Measurements from ENCODE around the gene LCN12. TPM values are rescaled to one million over a fixed set of nuclear protein-coding genes. Genes with fewer than 3 reads are reported as not detected.
A peak's percentile ranks its signal among the peaks of the same experiment; 100 is the strongest.

The LCN12 gene
- total RNA-seq, 1 donor from 2014 or later, result 1.1 TPM

DNA sequence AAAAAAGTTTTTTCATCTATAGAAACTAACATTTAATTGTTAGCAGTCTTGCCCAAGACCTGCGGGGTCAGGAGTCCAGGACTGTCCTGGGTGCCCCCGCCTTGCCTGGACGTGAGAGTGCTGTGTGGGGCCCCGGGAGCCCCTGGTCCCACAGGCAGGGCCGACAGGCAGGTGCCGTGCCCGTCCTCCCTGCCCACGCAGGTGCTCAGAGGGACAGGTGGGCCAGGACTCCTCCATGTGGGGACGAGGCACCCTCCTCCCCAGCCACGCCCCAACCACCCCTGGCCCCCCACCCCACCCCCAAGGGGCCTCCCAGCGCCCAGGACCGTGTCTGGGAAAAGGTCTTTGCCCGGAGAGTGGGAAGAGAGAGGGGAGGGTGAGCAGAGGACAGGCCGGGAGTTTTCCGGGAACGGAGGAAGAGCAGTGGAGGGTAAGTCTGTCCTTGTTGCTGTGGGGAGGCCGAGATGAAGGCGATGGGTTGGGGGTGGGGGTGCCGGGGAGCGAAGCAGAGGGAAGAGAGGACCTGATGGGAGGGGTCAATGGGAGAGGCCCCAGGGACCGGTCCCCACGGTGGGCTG is 2.7 kb upstream of the LCN12 start:
- H3K36me3 Mint-ChIP-seq (ENCODE audit: low read depth), result no peaks in the 10 kb centered on the region
- H3K27me3 Mint-ChIP-seq (ENCODE audit: low read depth), result no peaks in the 10 kb centered on the region
- DNase-seq (ENCODE audit: low read depth, low spot score), result no peak
- peaks cover 4% of the 10 kb centered on the region for H3K4me1 Mint-ChIP-seq
- H3K9me3 Mint-ChIP-seq, result no peaks in the 10 kb centered on the region
- no peak overlapping the region for H3K27ac Mint-ChIP-seq (ENCODE audit: unreplicated experiment)
- H3K4me3 Mint-ChIP-seq, result peak overlapping the region; percentile 84
- TF ChIP-seq, protein P1, sequence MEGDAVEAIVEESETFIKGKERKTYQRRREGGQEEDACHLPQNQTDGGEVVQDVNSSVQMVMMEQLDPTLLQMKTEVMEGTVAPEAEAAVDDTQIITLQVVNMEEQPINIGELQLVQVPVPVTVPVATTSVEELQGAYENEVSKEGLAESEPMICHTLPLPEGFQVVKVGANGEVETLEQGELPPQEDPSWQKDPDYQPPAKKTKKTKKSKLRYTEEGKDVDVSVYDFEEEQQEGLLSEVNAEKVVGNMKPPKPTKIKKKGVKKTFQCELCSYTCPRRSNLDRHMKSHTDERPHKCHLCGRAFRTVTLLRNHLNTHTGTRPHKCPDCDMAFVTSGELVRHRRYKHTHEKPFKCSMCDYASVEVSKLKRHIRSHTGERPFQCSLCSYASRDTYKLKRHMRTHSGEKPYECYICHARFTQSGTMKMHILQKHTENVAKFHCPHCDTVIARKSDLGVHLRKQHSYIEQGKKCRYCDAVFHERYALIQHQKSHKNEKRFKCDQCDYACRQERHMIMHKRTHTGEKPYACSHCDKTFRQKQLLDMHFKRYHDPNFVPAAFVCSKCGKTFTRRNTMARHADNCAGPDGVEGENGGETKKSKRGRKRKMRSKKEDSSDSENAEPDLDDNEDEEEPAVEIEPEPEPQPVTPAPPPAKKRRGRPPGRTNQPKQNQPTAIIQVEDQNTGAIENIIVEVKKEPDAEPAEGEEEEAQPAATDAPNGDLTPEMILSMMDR (conservative IDR thresholded peaks at IDR 0.05), result no peak

DNA sequence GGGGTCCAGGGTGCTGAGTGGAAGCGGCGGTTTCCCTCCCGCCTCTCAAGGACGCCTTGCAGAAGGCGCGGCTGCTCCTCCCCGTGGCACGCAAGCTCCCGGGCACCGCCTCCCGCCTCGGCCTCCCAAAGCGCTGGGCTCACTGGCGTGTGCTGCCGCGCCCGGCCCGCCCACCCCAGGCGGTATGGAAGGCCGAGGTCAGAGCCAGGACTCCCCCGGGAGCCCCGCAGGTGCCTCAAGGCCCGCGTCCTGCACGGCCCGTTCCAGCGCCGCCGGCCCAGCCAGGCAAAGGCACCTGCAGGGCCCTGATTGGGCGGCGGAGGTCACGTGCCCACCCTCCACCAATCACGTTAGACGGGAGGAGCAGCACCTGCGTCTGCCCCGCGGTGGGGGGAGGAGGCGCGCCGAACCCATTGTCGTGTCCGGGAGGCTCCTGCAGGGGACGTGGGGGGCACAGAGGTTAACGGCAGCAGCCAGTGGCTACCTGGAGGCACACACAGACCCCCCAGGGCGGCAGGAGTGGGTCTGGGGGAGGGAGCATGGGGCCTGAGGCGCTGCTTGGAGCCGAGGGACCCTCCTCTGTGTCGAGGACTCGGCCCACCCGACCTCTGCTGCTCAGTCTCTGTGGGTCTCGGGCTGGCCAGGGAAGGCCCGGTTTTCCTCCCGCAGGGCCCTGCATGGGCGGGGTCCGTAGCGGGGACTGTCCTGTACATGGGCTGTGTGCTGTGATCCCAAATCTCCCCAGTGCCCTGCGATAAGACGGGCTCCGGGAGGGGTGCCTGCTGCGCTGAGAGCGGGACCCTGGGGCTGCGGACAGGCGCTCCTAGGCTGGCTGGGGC is 2.0 kb upstream of the LCN12 start:
- Mint-ChIP-seq H3K27me3 (ENCODE audit: low read depth) (no peaks in the 10 kb centered on the region), H3K9me3 (no peaks in the 10 kb centered on the region), H3K36me3 (ENCODE audit: low read depth) (no peaks in the 10 kb centered on the region), H3K4me1 (peaks cover 4% of the 10 kb centered on the region), H3K27ac (ENCODE audit: unreplicated experiment) (peak overlapping the region; percentile 78), H3K4me3 (peak overlapping the region; percentile 84)
- peak; percentile 83 for DNase-seq (ENCODE audit: low read depth, low spot score)
- TF ChIP-seq, protein P1 (conservative IDR thresholded peaks at IDR 0.05), result peak; percentile 29

DNA sequence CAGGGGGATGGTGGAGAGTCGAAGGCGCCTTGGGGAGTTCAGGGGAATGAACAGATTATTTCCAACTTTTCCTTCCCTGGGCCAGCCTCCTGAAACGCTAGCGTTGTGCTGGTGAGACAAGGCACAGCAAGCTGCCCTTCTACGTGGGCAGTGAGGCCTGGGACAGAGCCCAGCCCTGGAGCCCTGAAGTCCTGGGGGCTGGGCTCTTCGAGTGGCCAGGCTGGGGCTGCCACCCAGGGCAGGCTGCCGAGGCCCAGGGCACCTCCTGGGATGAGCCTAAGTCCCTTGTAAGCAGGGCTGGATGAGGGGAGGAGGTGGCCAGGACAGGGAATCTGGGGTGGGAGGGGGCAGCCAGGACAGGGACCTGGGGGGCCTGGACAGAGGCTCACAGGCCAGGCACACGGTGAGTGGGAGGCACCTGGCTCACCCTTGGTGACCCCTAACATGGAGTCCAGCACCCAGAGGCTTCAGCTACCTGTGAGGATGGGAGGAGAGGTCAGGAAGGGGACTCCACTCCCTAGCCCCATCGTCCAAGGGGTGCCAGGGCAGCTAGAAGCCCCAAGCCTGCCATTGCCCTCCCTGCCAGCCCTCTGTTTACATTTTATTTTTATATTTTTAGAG is 1.3 kb upstream of the LCN12 start:
- Mint-ChIP-seq H3K27me3 (ENCODE audit: low read depth) (no peaks in the 10 kb centered on the region), H3K9me3 (no peaks in the 10 kb centered on the region), H3K4me3 (peak overlapping the region; percentile 84), H3K4me1 (peaks cover 4% of the 10 kb centered on the region), H3K27ac (ENCODE audit: unreplicated experiment) (peak overlapping the region; percentile 78), H3K36me3 (ENCODE audit: low read depth) (no peaks in the 10 kb centered on the region)
- DNase-seq (ENCODE audit: low read depth, low spot score), result no peak
- TF ChIP-seq, protein P1 (conservative IDR thresholded peaks at IDR 0.05), result no peak

DNA sequence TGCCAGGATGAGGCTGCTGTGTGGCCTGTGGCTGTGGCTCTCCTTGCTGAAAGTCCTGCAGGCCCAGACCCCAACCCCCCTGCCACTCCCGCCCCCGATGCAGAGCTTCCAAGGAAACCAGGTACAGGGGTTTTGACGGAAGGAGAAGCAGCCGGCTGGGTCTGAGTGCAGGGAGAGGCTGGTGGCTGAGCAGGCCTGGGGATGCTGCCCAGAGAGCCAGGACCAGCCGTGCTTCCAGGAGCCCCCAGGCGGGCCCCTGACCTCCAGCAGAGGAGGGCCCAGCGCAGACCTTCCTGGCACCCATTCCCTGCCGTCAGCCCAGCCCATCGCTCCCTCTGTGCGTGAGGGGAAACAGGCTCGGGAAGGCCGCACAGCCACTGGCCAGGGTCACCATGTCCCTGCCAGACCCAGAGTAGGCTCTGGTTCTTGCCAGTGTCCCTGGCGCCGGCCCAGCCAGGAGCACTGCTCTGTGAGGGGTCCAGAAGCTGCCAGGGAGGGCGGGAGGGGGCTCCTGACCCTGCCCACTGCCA is 313 bp downstream of the LCN12 start:
- no peak for DNase-seq (ENCODE audit: low read depth, low spot score)

More for the DNA sequence above, 313 bp downstream of the LCN12 start:
- TF ChIP-seq, protein P1 (conservative IDR thresholded peaks at IDR 0.05), result no peak
- H3K4me1 Mint-ChIP-seq, result peaks cover 4% of the 10 kb centered on the region
- H3K36me3 Mint-ChIP-seq (ENCODE audit: low read depth), result no peaks in the 10 kb centered on the region
- H3K9me3 Mint-ChIP-seq, result peaks cover 7% of the 10 kb centered on the region
- no peak overlapping the region for H3K4me3 Mint-ChIP-seq
- no peak overlapping the region for H3K27ac Mint-ChIP-seq (ENCODE audit: unreplicated experiment)
- H3K27me3 Mint-ChIP-seq (ENCODE audit: low read depth), result no peaks in the 10 kb centered on the region
